ENCODE results near the gene LILRB2.
"Not testable (repeated sequence)": the region's sequence is repeated elsewhere in the genome, so short reads cannot be mapped to it uniquely, and the experiment has no call there.

- not testable (repeated sequence) for TF ChIP-seq EZH2 (IDR thresholded peaks at IDR 0.05); POLR2AphosphoS5 (IDR thresholded peaks at IDR 0.05; ENCODE audit: borderline replicate concordance, low read depth, low read length)
Observed at GRCh38 chr19:54271587-54271986, 9.3 kb downstream of the LILRB2 start.

Measured in SK-N-MC (cell line).